Skeletal muscle satellite cell (primary cell): ENCODE measurements around the gene KCTD3. TPM values are rescaled to one million over a fixed set of nuclear protein-coding genes. Genes with fewer than 3 reads are reported as not detected.

Source experiments
- H3K27me3 ChIP-seq: 2 replicates; pipeline ENCODE4 v1.7.0; 2013; ENCODE audit warnings: low read length; ENCODE audit not compliant: control insufficient read depth, insufficient read depth
- H3K36me3 ChIP-seq: 2 replicates; pipeline ENCODE4 v1.7.0; 2013; ENCODE audit warnings: mild to moderate bottlenecking, control low read depth, low read length; ENCODE audit not compliant: insufficient read depth
- H3K4me1 ChIP-seq: 2 replicates; pipeline ENCODE4 v1.7.0; 2013; ENCODE audit warnings: low read length; ENCODE audit not compliant: control insufficient read depth, insufficient read depth
- H3K4me2 ChIP-seq: 2 replicates; pipeline ENCODE4 v1.7.0; 2013; ENCODE audit warnings: mild to moderate bottlenecking, low read length
- H3K4me3 ChIP-seq: 2 replicates; pipeline ENCODE4 v1.7.0; 2013; ENCODE audit warnings: low read length
- H3K9ac ChIP-seq: 2 replicates; pipeline ENCODE4 v1.7.0; 2013; ENCODE audit warnings: mild to moderate bottlenecking, low read depth, low read length, moderate library complexity
- H3K9me3 ChIP-seq: replicated peaks from 2 replicates; pipeline ENCODE4 v1.7.0; 2013; ENCODE audit warnings: mild to moderate bottlenecking, control low read depth, low read length
- total RNA-seq: library from RNA; depleted of rRNA; stranded (reverse); fragments of >200 nt; gene quantifications from 2 replicates; pipeline ENCODE4 v1.2.3, GENCODE V29; 2012; rRNA removed

KCTD3 gene
- 32.8 and 34.0 TPM in 2 replicates for total RNA-seq

DNA sequence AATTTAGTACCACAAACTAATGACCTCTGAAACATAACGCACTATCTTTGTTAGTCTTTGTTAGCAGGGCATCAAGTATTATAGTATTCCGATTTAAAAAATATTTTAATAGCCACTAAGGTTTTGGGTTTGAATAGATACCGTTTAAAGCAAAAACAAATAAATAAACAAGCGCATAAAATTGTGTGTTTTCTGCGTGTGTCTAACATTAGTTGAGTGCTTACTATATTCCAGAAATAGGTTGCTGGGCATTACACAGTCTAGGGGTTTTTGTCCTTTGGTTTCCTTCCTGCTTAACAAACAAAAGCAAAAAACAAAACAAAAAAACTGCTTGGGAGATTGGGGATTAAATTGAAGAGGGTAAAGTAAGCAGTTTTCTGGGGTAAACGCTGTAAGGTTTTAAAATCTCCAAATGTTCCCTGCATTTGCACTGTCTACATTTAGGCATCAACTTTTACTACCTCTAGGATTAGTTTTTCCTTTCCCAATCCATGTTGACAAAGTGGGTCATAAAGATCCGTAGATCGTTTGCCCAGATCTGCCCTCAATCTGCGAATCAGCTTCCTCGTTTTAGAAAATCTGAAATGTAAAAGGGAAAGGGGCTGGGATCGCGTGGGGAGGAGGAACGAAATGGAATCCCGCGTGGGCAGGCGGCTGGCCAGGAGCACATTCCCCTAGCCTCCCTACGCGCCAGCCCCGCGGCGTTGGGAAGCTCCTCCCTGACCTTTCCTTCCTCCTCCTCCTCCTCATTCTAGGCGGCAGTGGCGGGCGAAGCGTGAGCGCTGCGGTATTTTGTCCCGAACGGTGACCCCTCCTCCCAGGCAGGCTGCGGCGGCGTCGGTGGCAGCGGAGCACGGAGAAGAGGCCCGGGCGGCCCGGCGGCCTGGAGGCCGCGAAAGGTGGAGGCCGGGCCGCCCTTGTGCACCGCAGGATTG, at the start of gene KCTD3:
Gene KCTD3 (plus strand): TSS at position 749 of the 935 bp plus-strand sequence. CDS start 382 bp downstream, outside the sequence.
- no peaks in the 10 kb centered on the region for H3K9me3 ChIP-seq
- H3K4me1 ChIP-seq: peaks cover 26% of the 10 kb centered on the region
- H3K36me3 ChIP-seq: no peaks in the 10 kb centered on the region
- peak within 1 kb of the TSS; percentile 84 for H3K4me2 ChIP-seq
- H3K4me3 ChIP-seq: peak within 1 kb of the TSS; percentile 76
- no peaks in the 10 kb centered on the region for H3K27me3 ChIP-seq
- peak within 1 kb of the TSS; percentile 85 for H3K9ac ChIP-seq

DNA sequence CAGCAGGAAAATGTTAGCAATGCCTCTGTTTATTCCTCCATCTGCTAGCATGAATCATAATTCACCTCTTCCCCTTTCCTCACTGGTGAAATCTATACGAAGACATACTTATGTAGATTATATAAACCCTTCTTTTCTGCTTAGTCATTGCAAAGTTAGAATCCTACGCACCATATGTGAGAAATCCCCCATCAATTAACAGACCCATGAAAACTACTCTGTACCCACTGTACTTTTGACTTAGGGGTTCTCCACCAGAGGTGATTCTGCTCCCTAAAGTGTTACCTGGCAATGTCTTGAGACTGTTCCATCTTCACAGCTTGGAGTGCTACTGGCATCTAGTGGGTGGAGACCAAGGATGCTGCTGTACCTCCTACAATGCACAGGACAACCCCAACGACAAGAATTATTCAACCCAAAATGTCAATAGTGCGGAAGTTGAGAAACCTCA, 49.6 kb upstream of the KCTD3 start:
- Histone ChIP-seq H3K4me3 (no peak overlapping the region), H3K4me2 (peak overlapping the region; percentile 10), H3K9ac (no peak overlapping the region), H3K4me1 (peaks cover 15% of the 10 kb centered on the region), H3K36me3 (no peaks in the 10 kb centered on the region), H3K27me3 (no peaks in the 10 kb centered on the region), H3K9me3 (peaks cover 3% of the 10 kb centered on the region)

DNA sequence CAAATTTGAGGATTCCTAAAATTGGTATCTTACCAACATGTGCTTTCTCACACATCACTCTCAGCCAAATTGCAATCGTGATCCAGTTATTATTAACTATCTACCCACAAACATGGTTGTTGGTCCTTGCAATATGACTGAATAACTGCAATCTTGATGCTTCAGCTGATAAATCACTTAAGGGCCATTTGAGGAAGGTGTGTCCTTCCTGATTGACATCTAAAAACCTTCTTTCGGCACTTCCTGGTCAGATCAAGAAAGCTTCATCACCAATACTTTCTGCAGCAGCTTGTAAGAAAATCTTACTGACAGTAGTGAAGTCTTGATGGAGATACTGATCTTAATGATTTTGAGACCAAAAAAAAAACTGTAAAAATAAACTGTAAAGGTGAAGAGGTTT, 48.5 kb upstream of the KCTD3 start:
- Histone ChIP-seq H3K4me1 (peaks cover 16% of the 10 kb centered on the region), H3K36me3 (no peaks in the 10 kb centered on the region), H3K4me2 (no peak overlapping the region), H3K27me3 (no peaks in the 10 kb centered on the region), H3K9me3 (peaks cover 3% of the 10 kb centered on the region), H3K9ac (no peak overlapping the region), H3K4me3 (no peak overlapping the region)

DNA sequence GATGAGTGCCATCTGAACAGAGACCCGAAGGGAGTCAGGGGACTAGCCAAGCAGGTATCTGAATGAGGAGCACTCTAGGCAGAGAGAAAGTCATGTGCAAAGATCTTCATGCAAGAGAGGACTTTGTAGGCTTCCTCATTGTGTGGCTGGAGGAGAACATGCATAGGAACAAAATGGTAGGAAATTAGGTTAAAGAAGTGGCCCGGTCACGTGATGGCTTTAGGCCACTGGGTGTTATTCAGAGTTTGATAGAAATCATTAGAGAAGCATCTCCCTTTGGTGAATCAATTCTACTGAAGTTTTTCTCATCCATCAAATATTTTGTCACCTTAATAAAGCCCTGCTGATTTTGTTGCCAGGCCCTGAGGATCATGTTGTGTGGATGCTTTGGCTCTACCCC, 45.8 kb upstream of the KCTD3 start:
- Histone ChIP-seq H3K27me3 (no peaks in the 10 kb centered on the region), H3K9ac (no peak overlapping the region), H3K36me3 (no peaks in the 10 kb centered on the region), H3K4me1 (peaks cover 23% of the 10 kb centered on the region), H3K9me3 (no peaks in the 10 kb centered on the region), H3K4me2 (no peak overlapping the region), H3K4me3 (no peak overlapping the region)

DNA sequence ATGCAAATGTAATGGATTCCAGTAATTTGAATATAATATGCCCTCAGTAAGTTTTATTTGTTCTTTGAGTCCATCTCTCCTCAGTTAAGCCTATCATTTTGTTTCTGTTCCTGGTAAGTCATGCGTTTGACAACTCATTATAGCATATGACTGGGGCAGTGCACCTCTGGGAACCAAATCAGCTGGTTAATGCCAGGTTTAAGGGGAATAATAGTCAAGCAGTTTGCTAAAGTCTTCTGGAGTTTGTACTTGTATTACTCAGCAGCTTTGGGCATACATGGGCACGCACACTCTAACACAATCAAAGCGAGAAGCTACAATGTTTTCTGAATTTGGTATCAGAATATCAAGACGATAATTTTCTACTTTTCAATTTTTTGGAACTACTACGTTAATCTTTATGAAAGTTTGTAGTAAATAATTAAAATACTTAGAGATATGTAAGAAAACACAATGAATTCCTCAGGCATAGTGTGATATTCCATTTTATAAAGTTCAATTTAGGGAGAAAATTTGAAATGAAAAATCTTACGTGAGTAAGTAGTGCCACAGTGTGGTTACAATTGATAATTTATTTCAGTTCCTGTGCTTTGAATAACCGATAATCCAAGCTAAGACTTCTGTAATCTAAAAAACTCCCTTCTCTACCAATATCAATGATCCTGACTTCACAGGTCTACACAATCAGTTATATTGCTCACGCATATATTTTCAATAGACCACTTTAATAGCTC, 43.8 kb upstream of the KCTD3 start:
- H3K4me1 ChIP-seq: peaks cover 8% of the 10 kb centered on the region
- H3K9ac ChIP-seq: peak overlapping the region; percentile 50

DNA sequence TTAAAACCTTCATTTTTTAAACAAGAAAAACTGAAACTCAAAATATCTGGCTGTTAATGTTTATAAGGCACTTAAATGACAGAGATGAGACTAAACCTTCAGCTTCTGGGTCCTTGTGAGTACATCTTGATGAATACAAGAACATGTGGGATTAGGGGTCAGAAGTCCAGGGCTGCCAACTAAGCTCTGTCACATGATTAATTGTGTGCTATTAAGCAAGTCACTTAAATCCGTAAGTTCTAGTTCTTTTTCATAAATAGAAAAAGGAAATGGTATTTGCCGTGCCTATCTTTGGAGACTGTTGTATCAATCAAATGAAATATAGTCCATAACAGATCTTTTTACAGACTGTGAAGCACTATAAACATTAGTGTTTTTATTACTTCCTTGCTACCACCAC, 43.2 kb upstream of the KCTD3 start:
- peaks cover 8% of the 10 kb centered on the region for H3K4me1 ChIP-seq
- peak overlapping the region; percentile 50 for H3K9ac ChIP-seq
- H3K36me3 ChIP-seq: no peaks in the 10 kb centered on the region
- peak overlapping the region; percentile 69 for H3K4me2 ChIP-seq
- no peaks in the 10 kb centered on the region for H3K9me3 ChIP-seq
- H3K27me3 ChIP-seq: no peaks in the 10 kb centered on the region
- H3K4me3 ChIP-seq: peak overlapping the region; percentile 43

More for the DNA sequence above, 43.8 kb upstream of the KCTD3 start:
- H3K36me3 ChIP-seq: no peaks in the 10 kb centered on the region
- H3K4me2 ChIP-seq: peak overlapping the region; percentile 69
- no peaks in the 10 kb centered on the region for H3K27me3 ChIP-seq
- peak overlapping the region; percentile 43 for H3K4me3 ChIP-seq
- H3K9me3 ChIP-seq: no peaks in the 10 kb centered on the region

DNA sequence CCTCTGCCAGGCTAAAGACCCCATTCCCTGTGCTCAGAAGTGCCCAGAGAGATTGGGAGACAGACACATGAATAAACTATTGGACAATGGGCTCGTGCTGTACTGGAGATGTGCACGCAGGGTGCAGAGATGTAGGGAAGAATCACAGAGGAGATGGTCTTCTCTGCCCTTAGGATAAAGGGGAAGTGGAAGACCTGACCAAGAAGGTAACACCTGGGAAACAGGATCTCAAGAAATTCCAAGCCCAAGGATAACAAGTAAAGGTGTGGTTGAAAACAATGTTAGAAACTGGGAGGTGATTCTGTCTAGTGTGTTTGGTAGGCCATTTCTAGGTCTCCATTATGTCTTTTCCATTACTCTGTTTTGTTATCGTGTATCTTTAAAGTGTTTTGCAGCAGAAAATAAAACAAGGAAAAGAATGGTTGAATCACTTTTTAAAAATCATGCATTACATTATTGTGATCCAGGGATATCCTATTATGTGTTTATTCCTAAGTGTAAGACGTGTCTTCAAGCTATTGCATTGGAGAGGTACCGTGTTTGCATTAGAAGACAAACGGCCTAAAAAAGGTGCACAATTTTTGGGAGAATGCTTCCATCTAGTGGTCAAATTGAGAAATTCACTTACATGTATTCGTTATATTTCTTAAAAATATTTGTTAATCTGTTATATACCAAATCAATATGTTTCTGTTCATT, 40.8 kb upstream of the KCTD3 start:
- no peak overlapping the region for H3K9ac ChIP-seq
- no peaks in the 10 kb centered on the region for H3K36me3 ChIP-seq
- H3K9me3 ChIP-seq: no peaks in the 10 kb centered on the region
- H3K4me3 ChIP-seq: no peak overlapping the region
- H3K4me1 ChIP-seq: peaks cover 8% of the 10 kb centered on the region
- no peak overlapping the region for H3K4me2 ChIP-seq
- H3K27me3 ChIP-seq: no peaks in the 10 kb centered on the region

DNA sequence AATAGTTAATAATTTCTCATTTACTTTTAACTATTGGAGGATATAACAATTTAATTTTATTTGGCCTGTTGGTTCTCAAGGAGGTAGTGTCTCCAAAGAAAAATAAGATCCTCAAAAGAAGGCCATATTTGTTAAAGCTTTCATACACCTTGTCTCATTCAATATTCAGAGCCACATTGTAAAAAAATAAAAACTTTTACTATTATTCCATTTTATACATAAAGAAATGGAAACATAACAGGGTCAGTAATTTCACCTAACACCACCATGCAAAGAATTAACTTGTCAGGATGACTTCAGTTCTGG, 40.3 kb upstream of the KCTD3 start:
- H3K9me3 ChIP-seq: no peaks in the 10 kb centered on the region
- no peak overlapping the region for H3K9ac ChIP-seq
- no peak overlapping the region for H3K4me3 ChIP-seq
- H3K36me3 ChIP-seq: no peaks in the 10 kb centered on the region
- H3K4me1 ChIP-seq: peaks cover 8% of the 10 kb centered on the region
- H3K27me3 ChIP-seq: no peaks in the 10 kb centered on the region
- no peak overlapping the region for H3K4me2 ChIP-seq

DNA sequence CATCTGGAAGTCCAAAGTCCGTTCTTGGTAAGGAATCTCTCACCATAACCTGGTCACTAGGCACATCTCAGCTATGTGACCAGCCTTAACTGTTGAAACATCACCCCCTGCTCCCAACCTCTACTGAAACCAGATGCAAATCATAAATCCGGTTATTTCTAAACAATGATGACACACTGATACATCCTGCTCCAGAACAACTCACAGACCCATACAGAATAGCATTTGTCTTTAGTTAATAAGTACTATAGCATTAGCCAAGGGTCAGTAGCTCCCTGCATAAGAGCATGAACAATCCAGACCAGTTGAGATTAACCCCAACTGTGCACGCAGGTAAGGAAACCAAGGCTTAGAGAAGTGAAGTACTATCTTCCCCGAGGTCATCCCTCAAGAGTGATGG, 38.0 kb upstream of the KCTD3 start:
- no peaks in the 10 kb centered on the region for H3K27me3 ChIP-seq
- no peak overlapping the region for H3K4me3 ChIP-seq
- no peak overlapping the region for H3K4me2 ChIP-seq
- H3K4me1 ChIP-seq: peaks cover 2% of the 10 kb centered on the region
- H3K9me3 ChIP-seq: no peaks in the 10 kb centered on the region
- H3K9ac ChIP-seq: no peak overlapping the region
- H3K36me3 ChIP-seq: no peaks in the 10 kb centered on the region

DNA sequence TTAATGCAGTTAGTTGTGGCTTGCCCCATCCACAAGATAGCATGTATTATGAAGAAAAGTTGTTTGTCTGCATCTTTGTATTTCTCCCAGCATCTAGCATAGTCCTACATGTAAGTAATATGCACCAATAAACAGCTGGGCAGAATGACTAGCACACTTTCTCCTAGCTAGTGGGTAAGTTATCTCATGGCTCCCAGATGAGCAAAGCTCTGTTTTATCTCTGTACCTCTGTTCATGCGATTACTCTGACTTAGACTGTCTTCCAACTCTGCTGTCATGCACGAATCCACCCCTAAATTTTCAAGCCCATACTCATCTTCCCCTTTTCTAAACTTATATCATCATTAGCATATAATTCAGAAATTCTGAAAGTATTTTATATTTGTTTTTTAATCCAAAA, 37.5 kb upstream of the KCTD3 start:
- Histone ChIP-seq H3K27me3 (no peaks in the 10 kb centered on the region), H3K9ac (no peak overlapping the region), H3K4me3 (no peak overlapping the region), H3K9me3 (no peaks in the 10 kb centered on the region), H3K36me3 (no peaks in the 10 kb centered on the region), H3K4me2 (no peak overlapping the region), H3K4me1 (no peaks in the 10 kb centered on the region)

DNA sequence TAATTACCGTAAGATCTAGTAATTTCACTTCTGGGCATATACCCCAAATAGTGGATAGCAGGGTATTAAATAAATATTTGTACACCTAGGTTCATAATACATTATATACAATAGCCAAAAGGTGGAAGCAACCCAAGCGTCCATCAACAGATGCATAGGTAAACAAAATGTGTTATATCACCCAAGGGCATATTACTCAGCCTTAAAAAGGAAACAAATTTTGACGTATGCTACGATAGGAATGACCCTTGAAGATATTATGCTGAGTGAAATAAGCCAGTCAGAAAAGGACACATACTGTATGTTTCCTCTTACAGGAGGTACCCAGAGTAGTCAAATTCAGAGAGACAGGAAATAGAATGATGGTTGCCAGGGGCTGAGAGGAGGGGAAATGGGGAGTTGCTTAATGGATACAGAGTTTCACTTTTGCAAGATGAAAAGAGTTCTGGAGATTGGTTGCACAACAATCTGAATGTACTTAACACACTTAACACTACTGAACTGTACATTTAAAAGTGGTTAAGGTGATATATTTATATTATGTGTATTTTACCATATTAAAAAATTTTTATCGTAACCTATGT, 36.6 kb upstream of the KCTD3 start:
- H3K36me3 ChIP-seq: no peaks in the 10 kb centered on the region
- no peak overlapping the region for H3K4me3 ChIP-seq
- H3K4me1 ChIP-seq: no peaks in the 10 kb centered on the region
- no peaks in the 10 kb centered on the region for H3K9me3 ChIP-seq
- H3K27me3 ChIP-seq: no peaks in the 10 kb centered on the region
- H3K4me2 ChIP-seq: no peak overlapping the region
- no peak overlapping the region for H3K9ac ChIP-seq
